HepG2 (cell line): ENCODE data around the gene SMIM29. TPM values are rescaled to one million over a fixed set of nuclear protein-coding genes. Genes with fewer than 3 reads are reported as not detected.

Experiments used
- ATAC-seq: fragments of 200-7000 bp; cut with Tn5 transposase; 3 replicates; pipeline ENCODE4 v1.9.1; 2020; ENCODE audit warnings: mild to moderate bottlenecking, moderate library complexity
- BruUV-seq: library from RNA; stranded (reverse); fragments of 400-500 nt; replicated peaks from 2 replicates; lab custom pipeline; 2021; lab: Mats Ljungman, UMichigan
- CTCF ChIA-PET: fragments of 300-600 bp; formaldehyde crosslinking; extraction: SDS; loops from one replicate; lab custom pipeline; 2021; ENCODE audit warnings: low total read pairs, inconsistent platforms, low intra/inter-chr PET ratio; lab: Yijun Ruan, JAX
- POLR2A ChIA-PET: fragments of 350-600 bp; sonication (Branson Sonifier 250); formaldehyde crosslinking; loops from one replicate; lab custom pipeline; 2020; ENCODE audit warnings: antibody characterized with exemption, inconsistent platforms; lab: Yijun Ruan, JAX
- DNase-seq: peaks from one replicate; pipeline ENCODE4 v3.0.0-alpha.2; 2015; ENCODE audit warnings: low spot score
- FAIRE-seq: peaks from 3 replicates; lab custom pipeline; 2011; peaks lifted over from hg19 to GRCh38; lab: Jason Lieb, UNC
- H2AFZ ChIP-seq: one replicate; pipeline ENCODE4 v1.6.1; 2011; ENCODE audit warnings: low read length, inconsistent platforms
- H3K27ac ChIP-seq: fragments of 300-600 bp; 3 replicates; pipeline ENCODE4 v1.8.0; 2011; ENCODE audit warnings: mixed run types, mild to moderate bottlenecking, mixed read lengths, low read length, inconsistent platforms; ENCODE audit not compliant: insufficient read depth; ENCODE audit errors: extremely low read length
- H3K27me3 ChIP-seq, 2 experiments: fragments of 200-600 bp in 1 of 2; 2 replicates in 1 of 2; 3 replicates in 1 of 2; pipeline versions ENCODE4 v1.6.0 to v1.8.0; 2011; ENCODE audit warnings: low read length in 2 of 2, mild to moderate bottlenecking in 2 of 2, moderate library complexity in 2 of 2, inconsistent platforms in 1 of 2; ENCODE audit not compliant: insufficient read depth in 2 of 2, control insufficient read depth in 1 of 2
- H3K36me3 ChIP-seq, 2 experiments: fragments of 200-600 bp in 1 of 2; replicated peaks in 1 of 2; 2 replicates in 1 of 2; 3 replicates in 1 of 2; pipeline versions ENCODE4 v1.5.1 to v1.8.0; 2011; ENCODE audit warnings: low read length in 2 of 2, inconsistent platforms in 1 of 2; ENCODE audit not compliant: insufficient read depth in 2 of 2, control insufficient read depth in 1 of 2
- H3K4me1 ChIP-seq: 2 replicates; pipeline ENCODE4 v1.5.1; 2012; ENCODE audit warnings: low read length, inconsistent platforms; ENCODE audit not compliant: insufficient read depth
- H3K4me2 ChIP-seq: 2 replicates; pipeline ENCODE4 v1.6.0; 2011; ENCODE audit warnings: low read depth, low read length, inconsistent platforms
- H3K4me3 ChIP-seq, 3 experiments: fragments of 200-600 bp in 1 of 3; sonication (generic), shearing (Covaris generic) in 1 of 3; replicated peaks in 1 of 3; 2 replicates each; pipeline ENCODE4 v1.5.1; 2011 to 2016; ENCODE audit warnings: low read length in 3 of 3, inconsistent platforms in 2 of 3, low read depth in 2 of 3, mild to moderate bottlenecking in 2 of 3, control low read depth in 1 of 3, mixed read lengths in 1 of 3; ENCODE audit not compliant: insufficient read depth in 1 of 3
- H3K79me2 ChIP-seq: one replicate; pipeline ENCODE4 v1.6.1; 2011; ENCODE audit warnings: low read length, inconsistent platforms; ENCODE audit not compliant: insufficient read depth
- H3K9ac ChIP-seq: 2 replicates; pipeline ENCODE4 v1.6.0; 2011; ENCODE audit warnings: mild to moderate bottlenecking, low read depth, low read length, inconsistent platforms; ENCODE audit not compliant: insufficient read depth
- H3K9me3 ChIP-seq: 2 replicates; pipeline ENCODE4 v1.5.1; 2012; ENCODE audit warnings: mild to moderate bottlenecking, low read length
- H4K20me1 ChIP-seq: 2 replicates; pipeline ENCODE4 v1.6.0; 2011; ENCODE audit warnings: inconsistent platforms, mild to moderate bottlenecking, low read length, moderate library complexity; ENCODE audit not compliant: insufficient read depth
- CENPT ChIP-seq: sonication (generic); formaldehyde crosslinking; IDR thresholded peaks from 2 replicates; pipeline ENCODE4 v1.8.0; 2022; ENCODE audit warnings: low read depth, mild to moderate bottlenecking, moderate library complexity, missing genetic modification reagents
- MXD3 ChIP-seq: IDR thresholded peaks from 2 replicates; pipeline ENCODE4 v1.6.1; 2016; ENCODE audit warnings: mild to moderate bottlenecking, missing biosample characterization, missing genetic modification reagents
- NRL ChIP-seq: sonication (generic); formaldehyde crosslinking; IDR thresholded peaks from 2 replicates; pipeline ENCODE4 v1.5.0; 2020; ENCODE audit warnings: missing genetic modification reagents, mild to moderate bottlenecking, moderate library complexity, borderline replicate concordance
- RXRA ChIP-seq: sonication (generic); formaldehyde crosslinking; IDR thresholded peaks from 2 replicates; pipeline ENCODE4 v1.5.1; 2020; ENCODE audit warnings: missing genetic modification reagents
- TAF15 ChIP-seq: fragments of 200-400 bp; formaldehyde crosslinking; IDR thresholded peaks from one replicate; pipeline ENCODE4 v1.6.1; 2018; ENCODE audit warnings: mild to moderate bottlenecking, low read depth, low read length; ENCODE audit not compliant: poor library complexity, severe bottlenecking
- ZBTB40 ChIP-seq, 2 experiments: fragments of 450-650 bp in 1 of 2; sonication (generic) in 1 of 2; formaldehyde crosslinking in 1 of 2; IDR thresholded peaks; 2 replicates each; pipeline versions ENCODE4 v1.6.1 to v1.8.0; 2016 to 2022; ENCODE audit warnings: antibody characterized with exemption in 1 of 2, mild to moderate bottlenecking in 1 of 2, missing genetic modification reagents in 1 of 2
- ZFP82 ChIP-seq: sonication (generic); formaldehyde crosslinking; IDR thresholded peaks from 2 replicates; pipeline ENCODE4 v1.5.1; 2020; ENCODE audit warnings: mild to moderate bottlenecking, missing genetic modification reagents, borderline replicate concordance
- ZNF737 ChIP-seq: sonication (generic); formaldehyde crosslinking; IDR thresholded peaks from 2 replicates; pipeline ENCODE4 v1.5.0; 2020; ENCODE audit warnings: missing genetic modification reagents, mild to moderate bottlenecking, borderline replicate concordance
- ZSCAN31 ChIP-seq: sonication (generic); formaldehyde crosslinking; IDR thresholded peaks from 2 replicates; pipeline ENCODE4 v1.5.0; 2020; ENCODE audit warnings: low read depth, mild to moderate bottlenecking, missing genetic modification reagents
- WGBS: methylation state at CpG from one replicate; pipeline ENCODE4 v1.1.6; 2017; ENCODE audit warnings: low lambda C conversion rate; 5-methylcytosine and 5-hydroxymethylcytosine counted together
- in situ Hi-C: cut with HindIII; loops from 2 replicates; pipeline ENCODE4 v1.10.0; 2017; ENCODE audit warnings: low pct_unique_long_range_greater_than_20kb; ENCODE audit not compliant: extremely low pct_ligation_motif_present
- intact Hi-C: fragments of 100-400 bp; cut with micrococcal nuclease; formaldehyde crosslinking; loops from one replicate; pipeline ENCODE4 v1.10.0; 2022; ENCODE audit not compliant: unreplicated experiment
- polyA plus RNA-seq, 8 experiments: library from polyadenylated mRNA; depleted of rRNA in 3 of 8; stranded (reverse) in 7 of 8; unstranded in 1 of 8; fragments of >200 nt; fragmentation: Illumina TruSeq in 4 of 8; extraction: Trizol in 4 of 8; gene quantifications; 2 replicates each; pipeline versions ENCODE4 v1.2.1 to v1.2.3, GENCODE V29; 2011 to 2016; ENCODE audit warnings: low read depth in 4 of 8, missing spikeins in 1 of 8, mixed read lengths in 1 of 8; ENCODE audit not compliant: insufficient read depth in 1 of 8
- total RNA-seq, 5 experiments: library from RNA; depleted of rRNA; stranded (reverse); fragments of >200 nt; fragmentation: Illumina TruSeq; extraction: Trizol; gene quantifications; 2 replicates each; pipeline ENCODE4 v1.2.3, GENCODE V29; 2016; ENCODE audit warnings: low read depth in 1 of 5
- TF ChIP-seq, protein P1 (sequence below): sonication (generic); formaldehyde crosslinking; IDR thresholded peaks from 2 replicates; pipeline ENCODE4 v1.5.0; 2020; ENCODE audit warnings: missing genetic modification reagents, mild to moderate bottlenecking, borderline replicate concordance

SMIM29 gene
- total and polyA plus RNA-seq, 2 of the 13 experiments (the other 11 are each of a cell fraction or from before 2014, with no cell fraction given), result 8.8 to 15.3 TPM

GRCh38 chr6:34206726-34207125 is 42.1 kb downstream of the SMIM29 start (continued):
- no peak for TF ChIP-seq CENPT (CRISPR knock-in tag)

- ChIA-PET POLR2A (no interaction called here), CTCF (no interaction called here)
- H3K4me3 ChIP-seq, result no peak overlapping the region
- no peak for FAIRE-seq
- H2AFZ ChIP-seq, result no peak overlapping the region
- H3K79me2 ChIP-seq, result no peaks in the 10 kb centered on the region
- peaks cover 5 to 27% of the 10 kb centered on the region in 2 experiments; a peak in 4 of 5 replicates for H3K27me3 ChIP-seq
- H3K36me3 ChIP-seq, result no peaks in the 10 kb centered on the region
- H3K4me2 ChIP-seq, result no peak overlapping the region
- no peak for ATAC-seq
- no peaks in the 10 kb centered on the region for H3K9me3 ChIP-seq
- H3K9ac ChIP-seq, result no peak overlapping the region
- no peak for DNase-seq
- H4K20me1 ChIP-seq, result no peaks in the 10 kb centered on the region
- WGBS, result 47% methylated on average over 2 of the region's 2 CpGs
- H3K27ac ChIP-seq, result no peak overlapping the region
- intact Hi-C loops, result no loop called here
- in situ Hi-C loops, result no loop called here
- H3K4me1 ChIP-seq, result peaks cover 6% of the 10 kb centered on the region; the same call in 1 of the 2 replicates
- no TSS peak for BruUV-seq
- TF ChIP-seq ZBTB40 (IDR thresholded peaks at IDR 0.05), result no peak
- TF ChIP-seq ZBTB40 (CRISPR knock-in tag; IDR thresholded peaks at IDR 0.05), result no peak
- no peak for TF ChIP-seq TAF15
- no peak for TF ChIP-seq ZFP82 (CRISPR knock-in tag)
- TF ChIP-seq, protein P1, sequence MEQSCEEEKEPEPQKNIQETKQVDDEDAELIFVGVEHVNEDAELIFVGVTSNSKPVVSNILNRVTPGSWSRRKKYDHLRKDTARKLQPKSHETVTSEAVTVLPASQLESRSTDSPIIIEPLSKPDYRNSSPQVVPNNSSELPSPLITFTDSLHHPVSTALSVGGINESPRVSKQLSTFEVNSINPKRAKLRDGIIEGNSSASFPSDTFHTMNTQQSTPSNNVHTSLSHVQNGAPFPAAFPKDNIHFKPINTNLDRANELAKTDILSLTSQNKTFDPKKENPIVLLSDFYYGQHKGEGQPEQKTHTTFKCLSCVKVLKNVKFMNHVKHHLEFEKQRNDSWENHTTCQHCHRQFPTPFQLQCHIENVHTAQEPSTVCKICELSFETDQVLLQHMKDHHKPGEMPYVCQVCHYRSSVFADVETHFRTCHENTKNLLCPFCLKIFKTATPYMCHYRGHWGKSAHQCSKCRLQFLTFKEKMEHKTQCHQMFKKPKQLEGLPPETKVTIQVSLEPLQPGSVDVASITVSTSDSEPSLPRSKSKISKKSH (CRISPR knock-in tag), result no peak
- no peak for TF ChIP-seq RXRA (CRISPR knock-in tag)
- no peak for TF ChIP-seq MXD3 (CRISPR knock-in tag)
- no peak for TF ChIP-seq ZSCAN31 (CRISPR knock-in tag)
- no peak for TF ChIP-seq ZNF737 (CRISPR knock-in tag)
- TF ChIP-seq NRL (CRISPR knock-in tag), result no peak
Observed at GRCh38 chr6:34205916-34206315, 42.9 kb downstream of the SMIM29 start.
